ENCODE data around the gene BMP7.

BMP7 gene

GRCh38 chr20:57210054-57210910 is 56.2 kb downstream of the BMP7 start (continued):
- TF ChIP-seq, protein P1, sequence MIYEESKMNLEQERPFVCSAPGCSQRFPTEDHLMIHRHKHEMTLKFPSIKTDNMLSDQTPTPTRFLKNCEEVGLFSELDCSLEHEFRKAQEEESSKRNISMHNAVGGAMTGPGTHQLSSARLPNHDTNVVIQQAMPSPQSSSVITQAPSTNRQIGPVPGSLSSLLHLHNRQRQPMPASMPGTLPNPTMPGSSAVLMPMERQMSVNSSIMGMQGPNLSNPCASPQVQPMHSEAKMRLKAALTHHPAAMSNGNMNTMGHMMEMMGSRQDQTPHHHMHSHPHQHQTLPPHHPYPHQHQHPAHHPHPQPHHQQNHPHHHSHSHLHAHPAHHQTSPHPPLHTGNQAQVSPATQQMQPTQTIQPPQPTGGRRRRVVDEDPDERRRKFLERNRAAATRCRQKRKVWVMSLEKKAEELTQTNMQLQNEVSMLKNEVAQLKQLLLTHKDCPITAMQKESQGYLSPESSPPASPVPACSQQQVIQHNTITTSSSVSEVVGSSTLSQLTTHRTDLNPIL (CRISPR knock-in tag; IDR thresholded peaks at IDR 0.05; ENCODE audit: low read depth), result no peak
- no peak for TF ChIP-seq ARNTL (CRISPR knock-in tag; IDR thresholded peaks at IDR 0.05; ENCODE audit: borderline replicate concordance, low read depth)
- no peak for TF ChIP-seq ISL1 (CRISPR knock-in tag; IDR thresholded peaks at IDR 0.05)
- TF ChIP-seq SNAI2 (CRISPR knock-in tag; IDR thresholded peaks at IDR 0.05), result no peak
- TF ChIP-seq ZFP3 (CRISPR knock-in tag; IDR thresholded peaks at IDR 0.05), result no peak
- TF ChIP-seq POU6F1 (CRISPR knock-in tag; IDR thresholded peaks at IDR 0.05; ENCODE audit: borderline replicate concordance, low read depth), result no peak
- TF ChIP-seq CSDC2 (CRISPR knock-in tag; IDR thresholded peaks at IDR 0.05), result no peak

- ATAC-seq, result no peak
- no peak for TF ChIP-seq ZNF565 (CRISPR knock-in tag; conservative IDR thresholded peaks at IDR 0.05; ENCODE audit: low read depth)
- no peak for TF ChIP-seq ZFP30 (CRISPR knock-in tag; IDR thresholded peaks at IDR 0.05)
- no peak for TF ChIP-seq TOX (CRISPR knock-in tag; IDR thresholded peaks at IDR 0.05; ENCODE audit: borderline replicate concordance)
- TF ChIP-seq, protein P2, sequence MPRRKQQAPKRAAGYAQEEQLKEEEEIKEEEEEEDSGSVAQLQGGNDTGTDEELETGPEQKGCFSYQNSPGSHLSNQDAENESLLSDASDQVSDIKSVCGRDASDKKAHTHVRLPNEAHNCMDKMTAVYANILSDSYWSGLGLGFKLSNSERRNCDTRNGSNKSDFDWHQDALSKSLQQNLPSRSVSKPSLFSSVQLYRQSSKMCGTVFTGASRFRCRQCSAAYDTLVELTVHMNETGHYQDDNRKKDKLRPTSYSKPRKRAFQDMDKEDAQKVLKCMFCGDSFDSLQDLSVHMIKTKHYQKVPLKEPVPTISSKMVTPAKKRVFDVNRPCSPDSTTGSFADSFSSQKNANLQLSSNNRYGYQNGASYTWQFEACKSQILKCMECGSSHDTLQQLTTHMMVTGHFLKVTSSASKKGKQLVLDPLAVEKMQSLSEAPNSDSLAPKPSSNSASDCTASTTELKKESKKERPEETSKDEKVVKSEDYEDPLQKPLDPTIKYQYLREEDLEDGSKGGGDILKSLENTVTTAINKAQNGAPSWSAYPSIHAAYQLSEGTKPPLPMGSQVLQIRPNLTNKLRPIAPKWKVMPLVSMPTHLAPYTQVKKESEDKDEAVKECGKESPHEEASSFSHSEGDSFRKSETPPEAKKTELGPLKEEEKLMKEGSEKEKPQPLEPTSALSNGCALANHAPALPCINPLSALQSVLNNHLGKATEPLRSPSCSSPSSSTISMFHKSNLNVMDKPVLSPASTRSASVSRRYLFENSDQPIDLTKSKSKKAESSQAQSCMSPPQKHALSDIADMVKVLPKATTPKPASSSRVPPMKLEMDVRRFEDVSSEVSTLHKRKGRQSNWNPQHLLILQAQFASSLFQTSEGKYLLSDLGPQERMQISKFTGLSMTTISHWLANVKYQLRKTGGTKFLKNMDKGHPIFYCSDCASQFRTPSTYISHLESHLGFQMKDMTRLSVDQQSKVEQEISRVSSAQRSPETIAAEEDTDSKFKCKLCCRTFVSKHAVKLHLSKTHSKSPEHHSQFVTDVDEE (CRISPR knock-in tag; IDR thresholded peaks at IDR 0.05), result no peak
- TF ChIP-seq CSRNP3 (CRISPR knock-in tag; IDR thresholded peaks at IDR 0.05), result no peak
- no peak for TF ChIP-seq SNAI2 (CRISPR knock-in tag; IDR thresholded peaks at IDR 0.05)
- no peak for TF ChIP-seq ISL1 (CRISPR knock-in tag; IDR thresholded peaks at IDR 0.05)
- TF ChIP-seq, protein P1 (CRISPR knock-in tag; IDR thresholded peaks at IDR 0.05; ENCODE audit: low read depth), result no peak
- no peak for TF ChIP-seq GLIS3 (CRISPR knock-in tag; IDR thresholded peaks at IDR 0.05)
- no peak for TF ChIP-seq ZFP3 (CRISPR knock-in tag; IDR thresholded peaks at IDR 0.05)
- no peak for TF ChIP-seq ZNF70 (CRISPR knock-in tag; IDR thresholded peaks at IDR 0.05)
- no peak for TF ChIP-seq OSR1 (CRISPR knock-in tag; IDR thresholded peaks at IDR 0.05)
- no peak for TF ChIP-seq TCF4 (CRISPR knock-in tag; IDR thresholded peaks at IDR 0.05; ENCODE audit: borderline replicate concordance)
- no peak for TF ChIP-seq ESRRG (CRISPR knock-in tag; IDR thresholded peaks at IDR 0.05)
- TF ChIP-seq ARNTL (CRISPR knock-in tag; IDR thresholded peaks at IDR 0.05; ENCODE audit: borderline replicate concordance, low read depth), result no peak
- no peak for TF ChIP-seq ZNF8 (CRISPR knock-in tag; IDR thresholded peaks at IDR 0.05)
- no peak for TF ChIP-seq POU6F1 (CRISPR knock-in tag; IDR thresholded peaks at IDR 0.05; ENCODE audit: borderline replicate concordance, low read depth)
- TF ChIP-seq, protein P3, sequence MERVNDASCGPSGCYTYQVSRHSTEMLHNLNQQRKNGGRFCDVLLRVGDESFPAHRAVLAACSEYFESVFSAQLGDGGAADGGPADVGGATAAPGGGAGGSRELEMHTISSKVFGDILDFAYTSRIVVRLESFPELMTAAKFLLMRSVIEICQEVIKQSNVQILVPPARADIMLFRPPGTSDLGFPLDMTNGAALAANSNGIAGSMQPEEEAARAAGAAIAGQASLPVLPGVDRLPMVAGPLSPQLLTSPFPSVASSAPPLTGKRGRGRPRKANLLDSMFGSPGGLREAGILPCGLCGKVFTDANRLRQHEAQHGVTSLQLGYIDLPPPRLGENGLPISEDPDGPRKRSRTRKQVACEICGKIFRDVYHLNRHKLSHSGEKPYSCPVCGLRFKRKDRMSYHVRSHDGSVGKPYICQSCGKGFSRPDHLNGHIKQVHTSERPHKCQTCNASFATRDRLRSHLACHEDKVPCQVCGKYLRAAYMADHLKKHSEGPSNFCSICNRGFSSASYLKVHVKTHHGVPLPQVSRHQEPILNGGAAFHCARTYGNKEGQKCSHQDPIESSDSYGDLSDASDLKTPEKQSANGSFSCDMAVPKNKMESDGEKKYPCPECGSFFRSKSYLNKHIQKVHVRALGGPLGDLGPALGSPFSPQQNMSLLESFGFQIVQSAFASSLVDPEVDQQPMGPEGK (CRISPR knock-in tag; IDR thresholded peaks at IDR 0.05; ENCODE audit: borderline replicate concordance), result no peak
Observed at GRCh38 chr20:57209413-57209812, 57.0 kb downstream of the BMP7 start.
